Colonic mucosa (tissue), 4 donors: Measurements from ENCODE around the gene MIGA2. TPM values are rescaled to one million over a fixed set of nuclear protein-coding genes. Genes with fewer than 3 reads are reported as not detected.

Experiments
- DNase-seq: peaks from one replicate; pipeline ENCODE4 v3.0.0-alpha.2; 2020
- H3K27ac ChIP-seq: fragments of 200-600 bp; one replicate; pipeline ENCODE4 v1.8.0; 2021
- H3K27me3 ChIP-seq: fragments of 200-600 bp; one replicate; pipeline ENCODE4 v1.8.0; 2021
- H3K36me3 ChIP-seq: fragments of 200-600 bp; one replicate; pipeline ENCODE4 v1.8.0; 2021
- H3K4me1 ChIP-seq: fragments of 200-600 bp; one replicate; pipeline ENCODE4 v1.8.0; 2021; ENCODE audit warnings: mild to moderate bottlenecking
- H3K4me3 ChIP-seq: fragments of 200-600 bp; one replicate; pipeline ENCODE4 v1.8.0; 2021
- H3K9ac ChIP-seq, 2 donors: one replicate each; pipeline ENCODE4 v1.7.0; 2013; ENCODE audit warnings: control low read depth in 2 of 2, low read depth in 2 of 2, low read length in 2 of 2
- H3K9me3 ChIP-seq: fragments of 200-600 bp; one replicate; pipeline ENCODE4 v1.8.0; 2021
- CTCF ChIP-seq: fragments of 200-600 bp; IDR thresholded peaks from one replicate; pipeline ENCODE4 v1.8.0; 2022; ENCODE audit warnings: antibody characterized with exemption, mild to moderate bottlenecking
- intact Hi-C: fragments of 100-400 bp; cut with DNase I; formaldehyde crosslinking; loops from one replicate; pipeline ENCODE4 v1.14.1; 2022
- total RNA-seq, 2 donors: library from RNA; stranded (reverse); fragmentation: NEBNext Ultra II Directional in 1 of 2; extraction: Animal tissue kit (Norgen Biotek cat#: 25700) in 1 of 2; gene quantifications; one replicate each; pipeline ENCODE4 v1.2.1, GENCODE V29; 2021
- donor health status: healthy.
- donor health status: DM: no; HTN: no; CAD: no.
- donor health status: DM: no; HTN: no; CAD: no.

MIGA2 gene
- total RNA-seq, 2 donors from 2014 or later: 47.4 to 74.8 TPM

- no peak for DNase-seq
- no peak overlapping the region for H3K27ac ChIP-seq
- no peak overlapping the region for H3K9ac ChIP-seq
- H3K4me3 ChIP-seq: no peak overlapping the region
- no peaks in the 10 kb centered on the region for H3K4me1 ChIP-seq
- no peaks in the 10 kb centered on the region for H3K9me3 ChIP-seq
- no peaks in the 10 kb centered on the region for H3K36me3 ChIP-seq
- intact Hi-C loops: no loop called here
- no peaks in the 10 kb centered on the region for H3K27me3 ChIP-seq
- no peak for TF ChIP-seq CTCF
Observed at GRCh38 chr9:129021091-129021490, 15.3 kb upstream of the MIGA2 start.

DNA sequence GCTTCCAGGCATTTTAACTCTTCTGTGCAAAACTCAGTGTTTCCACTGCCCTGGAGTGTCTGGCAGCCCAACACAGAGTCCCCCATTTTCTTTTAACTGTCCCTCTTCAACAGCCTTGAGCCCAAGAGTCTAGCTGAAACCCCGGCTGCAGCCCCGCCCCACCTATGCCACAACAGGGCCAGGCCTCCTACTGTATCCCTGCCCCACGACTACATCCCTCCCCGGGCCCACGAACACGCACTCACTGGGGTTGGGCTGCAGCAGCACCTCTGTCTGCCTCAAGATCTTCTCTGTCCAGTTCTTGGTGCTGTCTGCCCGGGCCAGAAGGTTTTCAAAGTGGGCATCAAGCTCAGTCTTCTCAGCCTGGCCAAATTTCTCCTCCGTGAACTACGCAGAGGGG is 14.4 kb upstream of the MIGA2 start:
- no peaks in the 10 kb centered on the region for H3K36me3 ChIP-seq
- no peak overlapping the region for H3K4me3 ChIP-seq
- no peaks in the 10 kb centered on the region for H3K27me3 ChIP-seq
- no peak overlapping the region for H3K9ac ChIP-seq
- no peak overlapping the region for H3K27ac ChIP-seq
- no peak for DNase-seq
- intact Hi-C loops: no loop called here
- TF ChIP-seq CTCF: no peak
- H3K4me1 ChIP-seq: peaks cover 7% of the 10 kb centered on the region
- H3K9me3 ChIP-seq: no peaks in the 10 kb centered on the region

GRCh38 chr9:129023036-129023907 is 13.2 kb upstream of the MIGA2 start:
- no peaks in the 10 kb centered on the region for H3K36me3 ChIP-seq
- no peak overlapping the region for H3K9ac ChIP-seq
- intact Hi-C loops: no loop called here
- DNase-seq: peak; percentile 36
- H3K4me3 ChIP-seq: no peak overlapping the region
- no peak overlapping the region for H3K27ac ChIP-seq
- no peak for TF ChIP-seq CTCF
- no peaks in the 10 kb centered on the region for H3K27me3 ChIP-seq
- peaks cover 10% of the 10 kb centered on the region for H3K4me1 ChIP-seq
- H3K9me3 ChIP-seq: no peaks in the 10 kb centered on the region

GRCh38 chr9:129023908-129024233 is 12.6 kb upstream of the MIGA2 start:
- Histone ChIP-seq H3K9ac (no peak overlapping the region), H3K27ac (no peak overlapping the region)

GRCh38 chr9:129026442-129027223 is 9.8 kb upstream of the MIGA2 start:
- H3K27me3 ChIP-seq: no peaks in the 10 kb centered on the region
- peak overlapping the region; percentile 93 for H3K4me3 ChIP-seq
- H3K4me1 ChIP-seq: peaks cover 10% of the 10 kb centered on the region
- peak overlapping the region; percentile 84 for H3K27ac ChIP-seq
- H3K9me3 ChIP-seq: no peaks in the 10 kb centered on the region
- DNase-seq: peak; percentile 64
- intact Hi-C loops: no loop called here
- no peak for TF ChIP-seq CTCF
- peak overlapping the region; percentile 91 to 93 for H3K9ac ChIP-seq
- H3K36me3 ChIP-seq: no peaks in the 10 kb centered on the region

More at GRCh38 chr9:129023908-129024233, 12.6 kb upstream of the MIGA2 start:
- H3K9me3 ChIP-seq: no peaks in the 10 kb centered on the region
- H3K27me3 ChIP-seq: no peaks in the 10 kb centered on the region
- H3K4me1 ChIP-seq: peaks cover 10% of the 10 kb centered on the region
- H3K36me3 ChIP-seq: no peaks in the 10 kb centered on the region
- intact Hi-C loops: no loop called here
- DNase-seq: no peak
- TF ChIP-seq CTCF: no peak
- no peak overlapping the region for H3K4me3 ChIP-seq
